ENCODE results near the gene DNAJC5.

Gene DNAJC5

GRCh38 chr20:63951398-63952209, 56.7 kb downstream of the DNAJC5 start:
- H3K36me3 ChIP-seq (ENCODE audit: insufficient read depth, low read length), result no peaks in the 10 kb centered on the region
- H3K4me1 ChIP-seq (ENCODE audit: insufficient read depth, low read length, severe bottlenecking), result peaks cover 57% of the 10 kb centered on the region
- no peak overlapping the region for H3K9ac ChIP-seq (ENCODE audit: low read length)
- no peak overlapping the region for H2AFZ ChIP-seq (ENCODE audit: low read length)
- H3K4me3 ChIP-seq (ENCODE audit: low read depth, low read length, poor library complexity, severe bottlenecking), result no peak overlapping the region
- no peak overlapping the region for H3K27ac ChIP-seq (ENCODE audit: low read depth, low read length, poor library complexity, severe bottlenecking)
- H3K9me2 ChIP-seq (ENCODE audit: low read depth, low read length), result no peaks in the 10 kb centered on the region
- H3K79me2 ChIP-seq (ENCODE audit: insufficient read depth, low read length), result no peaks in the 10 kb centered on the region
- TF ChIP-seq EZH2 (IDR thresholded peaks at IDR 0.05; ENCODE audit: borderline replicate concordance, low read length), result no peak
- TF ChIP-seq CTCF (IDR thresholded peaks at IDR 0.05; ENCODE audit: low read length), result no peak
- H4K20me1 ChIP-seq (ENCODE audit: insufficient read depth, low read length), result no peaks in the 10 kb centered on the region
- no peaks in the 10 kb centered on the region for H3F3A ChIP-seq (ENCODE audit: insufficient read depth, low read length)
- no peaks in the 10 kb centered on the region for H3K27me3 ChIP-seq (ENCODE audit: insufficient read depth, low read length)
- H3K9me3 ChIP-seq (ENCODE audit: low read length), result no peaks in the 10 kb centered on the region
- no peak overlapping the region for H3K4me2 ChIP-seq (ENCODE audit: low read length)

GRCh38 chr20:63952210-63952535, 57.2 kb downstream of the DNAJC5 start:
- no peaks in the 10 kb centered on the region for H3K79me2 ChIP-seq (ENCODE audit: insufficient read depth, low read length)
- no peak overlapping the region for H3K27ac ChIP-seq (ENCODE audit: low read depth, low read length, poor library complexity, severe bottlenecking)
- no peak overlapping the region for H2AFZ ChIP-seq (ENCODE audit: low read length)
- H3K36me3 ChIP-seq (ENCODE audit: insufficient read depth, low read length), result no peaks in the 10 kb centered on the region
- no peak overlapping the region for H3K4me2 ChIP-seq (ENCODE audit: low read length)
- H3K4me3 ChIP-seq (ENCODE audit: low read depth, low read length, poor library complexity, severe bottlenecking), result no peak overlapping the region
- H3K9me3 ChIP-seq (ENCODE audit: low read length), result no peaks in the 10 kb centered on the region
- TF ChIP-seq CTCF (IDR thresholded peaks at IDR 0.05; ENCODE audit: low read length) (no peak), EZH2 (IDR thresholded peaks at IDR 0.05; ENCODE audit: borderline replicate concordance, low read length) (no peak)
- no peaks in the 10 kb centered on the region for H3K9me2 ChIP-seq (ENCODE audit: low read depth, low read length)
- H3K4me1 ChIP-seq (ENCODE audit: insufficient read depth, low read length, severe bottlenecking), result peaks cover 63% of the 10 kb centered on the region
- H4K20me1 ChIP-seq (ENCODE audit: insufficient read depth, low read length), result no peaks in the 10 kb centered on the region
- no peaks in the 10 kb centered on the region for H3F3A ChIP-seq (ENCODE audit: insufficient read depth, low read length)
- H3K9ac ChIP-seq (ENCODE audit: low read length), result no peak overlapping the region
- H3K27me3 ChIP-seq (ENCODE audit: insufficient read depth, low read length), result no peaks in the 10 kb centered on the region

GRCh38 chr20:63952769-63953168, 57.8 kb downstream of the DNAJC5 start:
- Histone ChIP-seq H3K36me3 (ENCODE audit: insufficient read depth, low read length) (no peaks in the 10 kb centered on the region), H3K27me3 (ENCODE audit: insufficient read depth, low read length) (no peaks in the 10 kb centered on the region), H3K9me3 (ENCODE audit: low read length) (no peaks in the 10 kb centered on the region), H3K27ac (ENCODE audit: low read depth, low read length, poor library complexity, severe bottlenecking) (no peak overlapping the region), H4K20me1 (ENCODE audit: insufficient read depth, low read length) (no peaks in the 10 kb centered on the region), H3K4me3 (ENCODE audit: low read depth, low read length, poor library complexity, severe bottlenecking) (no peak overlapping the region), H3K9me2 (ENCODE audit: low read depth, low read length) (no peaks in the 10 kb centered on the region), H3K9ac (ENCODE audit: low read length) (no peak overlapping the region), H2AFZ (ENCODE audit: low read length) (no peak overlapping the region), H3K79me2 (ENCODE audit: insufficient read depth, low read length) (no peaks in the 10 kb centered on the region), H3K4me1 (ENCODE audit: insufficient read depth, low read length, severe bottlenecking) (peaks cover 69% of the 10 kb centered on the region), H3K4me2 (ENCODE audit: low read length) (no peak overlapping the region), H3F3A (ENCODE audit: insufficient read depth, low read length) (no peaks in the 10 kb centered on the region)
- TF ChIP-seq CTCF (IDR thresholded peaks at IDR 0.05; ENCODE audit: low read length), result no peak
- no peak for TF ChIP-seq EZH2 (IDR thresholded peaks at IDR 0.05; ENCODE audit: borderline replicate concordance, low read length)
